GM12864 (cell line): ENCODE measurements around the gene NGB.

Experiments used
- DNase-seq: peaks from one replicate; pipeline ENCODE4 v3.0.0-alpha.2; 2011; ENCODE audit warnings: low read depth
- H3K4me3 ChIP-seq: 2 replicates; pipeline ENCODE4 v1.5.1; 2011; ENCODE audit warnings: mild to moderate bottlenecking, low read depth, low read length, control low read depth
- CTCF ChIP-seq: IDR thresholded peaks from 2 replicates; pipeline ENCODE4 v1.5.1; 2011; ENCODE audit warnings: low read depth, mild to moderate bottlenecking, moderate library complexity, low read length, control low read depth, inconsistent platforms; ENCODE audit errors: missing control alignments

NGB gene

GRCh38 chr14:77239412-77239811, 31.6 kb downstream of the NGB start:
- TF ChIP-seq CTCF = no peak
- no peak for DNase-seq
- no peak overlapping the region for H3K4me3 ChIP-seq

- no peak for DNase-seq
- H3K4me3 ChIP-seq = no peak overlapping the region
- no peak for TF ChIP-seq CTCF
Measured at GRCh38 chr14:77238996-77239395, 32.0 kb downstream of the NGB start.

DNA sequence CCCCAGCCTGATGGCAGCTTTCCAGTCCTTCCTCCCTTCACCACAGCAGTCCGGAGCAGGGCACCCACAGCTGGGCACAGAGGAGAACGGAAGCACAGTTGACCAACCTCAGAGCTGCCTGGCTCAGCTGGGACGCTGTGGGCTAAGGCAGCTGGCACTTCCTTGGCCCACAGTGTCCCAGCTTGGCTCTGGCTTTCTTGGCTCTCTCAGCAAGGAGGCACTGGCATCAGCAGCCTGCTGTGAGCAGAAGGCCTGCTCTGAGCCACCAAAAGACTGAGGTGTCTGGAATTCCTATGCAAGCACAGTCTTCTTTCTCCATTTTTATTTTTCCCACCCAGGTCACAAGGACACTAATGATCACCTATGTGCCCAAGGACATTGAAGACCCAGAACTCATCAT, 32.6 kb downstream of the NGB start:
- H3K4me3 ChIP-seq = no peak overlapping the region
- TF ChIP-seq CTCF = no peak
- DNase-seq = no peak

DNA sequence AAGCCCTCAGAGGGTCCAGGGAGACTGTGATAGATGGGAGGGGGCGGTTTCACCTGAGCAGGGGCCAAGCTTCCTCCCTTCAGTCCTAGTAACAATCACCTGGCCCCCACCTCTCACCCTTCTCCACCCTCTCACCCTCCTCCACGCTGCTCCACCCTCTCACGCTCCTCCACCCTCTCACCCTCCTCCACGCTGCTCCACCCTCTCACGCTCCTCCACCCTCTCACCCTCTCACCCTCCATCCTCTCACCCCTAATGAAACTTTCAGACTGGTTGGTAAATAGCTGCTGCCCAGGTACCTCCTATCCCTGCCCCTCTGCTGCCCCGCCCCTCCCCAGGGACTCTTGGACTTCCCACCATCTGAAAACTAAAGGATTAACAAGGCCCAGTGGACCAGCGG, 34.2 kb downstream of the NGB start:
- TF ChIP-seq CTCF = no peak
- DNase-seq = no peak

DNA sequence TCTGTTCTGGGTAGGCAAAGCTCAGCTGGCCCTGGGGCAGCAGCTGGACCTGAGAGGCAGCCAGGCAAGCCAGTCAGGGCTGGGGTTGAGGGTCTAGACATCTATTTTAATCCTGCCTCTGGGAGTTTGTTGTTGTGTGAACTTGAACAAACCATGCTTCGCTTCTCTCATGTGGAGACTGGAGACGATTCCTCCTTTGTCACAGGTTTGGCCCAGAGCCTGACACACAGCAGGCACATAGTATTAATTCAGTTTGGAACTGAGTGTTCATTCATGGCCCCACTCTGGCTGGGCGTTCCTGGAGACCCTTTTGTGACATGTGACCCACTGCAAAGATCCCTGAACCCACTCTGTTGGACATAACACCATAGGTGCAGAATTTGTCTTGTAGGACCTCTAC, 39.3 kb downstream of the NGB start:
- H3K4me3 ChIP-seq = no peak overlapping the region
- TF ChIP-seq CTCF = no peak
- DNase-seq = no peak

More for the DNA sequence above, 34.2 kb downstream of the NGB start:
- no peak overlapping the region for H3K4me3 ChIP-seq

GRCh38 chr14:77230914-77231313, 40.1 kb downstream of the NGB start:
- no peak for TF ChIP-seq CTCF
- DNase-seq = no peak

GRCh38 chr14:77228056-77228455, 43.0 kb downstream of the NGB start:
- H3K4me3 ChIP-seq = no peak overlapping the region
- no peak for DNase-seq
- no peak for TF ChIP-seq CTCF

More at GRCh38 chr14:77230914-77231313, 40.1 kb downstream of the NGB start:
- H3K4me3 ChIP-seq = no peak overlapping the region
